HTERT RPE-1 (cell line): ENCODE measurements around the gene GPR108.

Source experiments
- in situ Hi-C: fragments of 300-500 bp; cut with MboI; formaldehyde crosslinking; loops from 4 replicates; pipeline ENCODE4 v1.14.3; 2020; ENCODE audit warnings: low sequenced_read_pairs

GPR108 gene

GRCh38 chr19:6708346-6708745, 29.0 kb downstream of the GPR108 start:
- in situ Hi-C loops, result no loop called here

GRCh38 chr19:6707658-6708018, 29.7 kb downstream of the GPR108 start:
- in situ Hi-C loops, result no loop called here

- in situ Hi-C loops, result no loop called here
These were observed 30.2 kb downstream of the GPR108 start for GRCh38 chr19:6707011-6707657.

- in situ Hi-C loops, result no loop called here
These were observed 30.8 kb downstream of the GPR108 start for GRCh38 chr19:6706633-6706958.

GRCh38 chr19:6705931-6706632, 31.3 kb downstream of the GPR108 start:
- in situ Hi-C loops, result no loop called here

- in situ Hi-C loops, result no loop called here
These were observed 36.6 kb downstream of the GPR108 start for GRCh38 chr19:6700586-6701316.

- in situ Hi-C loops, result no loop called here
These were observed 37.4 kb downstream of the GPR108 start for GRCh38 chr19:6699935-6700334.

- in situ Hi-C loops, result no loop called here
These were observed 40.1 kb downstream of the GPR108 start for GRCh38 chr19:6697291-6697690.

GRCh38 chr19:6696239-6696820, 41.0 kb downstream of the GPR108 start:
- in situ Hi-C loops, result no loop called here

- in situ Hi-C loops, result no loop called here
These were observed 43.1 kb downstream of the GPR108 start for GRCh38 chr19:6694147-6694815.

- in situ Hi-C loops, result no loop called here
These were observed 43.7 kb downstream of the GPR108 start for GRCh38 chr19:6693681-6694080.

GRCh38 chr19:6693056-6693471, 44.3 kb downstream of the GPR108 start:
- in situ Hi-C loops, result no loop called here

GRCh38 chr19:6692027-6692426, 45.4 kb downstream of the GPR108 start:
- in situ Hi-C loops, result no loop called here

GRCh38 chr19:6691342-6691741, 46.0 kb downstream of the GPR108 start:
- in situ Hi-C loops, result no loop called here

- in situ Hi-C loops, result no loop called here
These were observed 47.1 kb downstream of the GPR108 start for GRCh38 chr19:6690160-6690885.

- in situ Hi-C loops, result no loop called here
These were observed 50.3 kb downstream of the GPR108 start for GRCh38 chr19:6687114-6687513.

- in situ Hi-C loops, result no loop called here
These were observed 50.8 kb downstream of the GPR108 start for GRCh38 chr19:6686628-6686975.

- in situ Hi-C loops, result no loop called here
These were observed 51.3 kb downstream of the GPR108 start for GRCh38 chr19:6685962-6686627.

- in situ Hi-C loops, result no loop called here
These were observed 51.9 kb downstream of the GPR108 start for GRCh38 chr19:6685482-6685881.

- in situ Hi-C loops, result no loop called here
These were observed 53.4 kb downstream of the GPR108 start for GRCh38 chr19:6683971-6684370.
